Measurements from ENCODE around the gene MCTP1.

DNA sequence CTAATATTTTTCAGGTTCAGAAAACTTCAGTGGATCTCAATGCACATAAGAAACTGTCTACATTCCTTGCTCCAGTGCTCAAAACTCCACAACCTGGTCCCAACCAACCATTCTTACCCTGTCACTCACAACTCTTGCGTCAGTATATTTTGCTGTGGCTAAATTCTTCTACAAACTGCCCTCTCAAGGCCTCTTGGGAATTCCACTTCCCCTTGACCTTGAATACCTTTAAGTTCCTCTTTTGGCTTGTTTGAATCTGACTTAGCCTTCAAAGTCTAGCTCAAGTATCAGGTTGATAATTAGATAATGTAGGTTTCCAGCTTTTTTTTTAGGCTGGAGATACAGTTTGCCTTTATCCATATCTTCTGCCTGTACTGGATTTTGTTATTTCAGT is 538.2 kb downstream of the MCTP1 start:
- TF ChIP-seq EP300 (IDR thresholded peaks at IDR 0.05; ENCODE audit: low read length), result peak; percentile 21; the same call in 1 of the 2 replicates
- TF ChIP-seq, protein P1, sequence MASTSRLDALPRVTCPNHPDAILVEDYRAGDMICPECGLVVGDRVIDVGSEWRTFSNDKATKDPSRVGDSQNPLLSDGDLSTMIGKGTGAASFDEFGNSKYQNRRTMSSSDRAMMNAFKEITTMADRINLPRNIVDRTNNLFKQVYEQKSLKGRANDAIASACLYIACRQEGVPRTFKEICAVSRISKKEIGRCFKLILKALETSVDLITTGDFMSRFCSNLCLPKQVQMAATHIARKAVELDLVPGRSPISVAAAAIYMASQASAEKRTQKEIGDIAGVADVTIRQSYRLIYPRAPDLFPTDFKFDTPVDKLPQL (IDR thresholded peaks at IDR 0.05; ENCODE audit: extremely low read depth, insufficient read length), result no peak
- no peak for TF ChIP-seq BCL6 (CRISPR knock-in tag; IDR thresholded peaks at IDR 0.05)
- no peak for TF ChIP-seq ZNF121 (CRISPR knock-in tag; conservative IDR thresholded peaks at IDR 0.05)
- TF ChIP-seq, protein P2, sequence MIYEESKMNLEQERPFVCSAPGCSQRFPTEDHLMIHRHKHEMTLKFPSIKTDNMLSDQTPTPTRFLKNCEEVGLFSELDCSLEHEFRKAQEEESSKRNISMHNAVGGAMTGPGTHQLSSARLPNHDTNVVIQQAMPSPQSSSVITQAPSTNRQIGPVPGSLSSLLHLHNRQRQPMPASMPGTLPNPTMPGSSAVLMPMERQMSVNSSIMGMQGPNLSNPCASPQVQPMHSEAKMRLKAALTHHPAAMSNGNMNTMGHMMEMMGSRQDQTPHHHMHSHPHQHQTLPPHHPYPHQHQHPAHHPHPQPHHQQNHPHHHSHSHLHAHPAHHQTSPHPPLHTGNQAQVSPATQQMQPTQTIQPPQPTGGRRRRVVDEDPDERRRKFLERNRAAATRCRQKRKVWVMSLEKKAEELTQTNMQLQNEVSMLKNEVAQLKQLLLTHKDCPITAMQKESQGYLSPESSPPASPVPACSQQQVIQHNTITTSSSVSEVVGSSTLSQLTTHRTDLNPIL (CRISPR knock-in tag; IDR thresholded peaks at IDR 0.05), result no peak
- no peak for TF ChIP-seq ZNF707 (CRISPR knock-in tag; conservative IDR thresholded peaks at IDR 0.05)
